Endothelial cell of umbilical vein (primary cell): Measurements from ENCODE around the gene THUMPD2.

Experiments used
- CTCF ChIP-seq, 2 donors: IDR thresholded peaks; 1 replicate in 1 of 2; 2 replicates in 1 of 2; pipeline ENCODE4 v1.5.1; 2011; ENCODE audit warnings: low read length in 2 of 2, mild to moderate bottlenecking in 2 of 2, moderate library complexity in 2 of 2, control low read depth in 1 of 2, inconsistent platforms in 1 of 2, low read depth in 1 of 2; ENCODE audit not compliant: insufficient read depth in 1 of 2; ENCODE audit errors: extremely low read depth in 1 of 2
- EZH2 ChIP-seq: IDR thresholded peaks from 2 replicates; pipeline ENCODE4 v1.6.1; 2012; ENCODE audit warnings: borderline replicate concordance, low read depth, mild to moderate bottlenecking, moderate library complexity, low read length, inconsistent platforms; ENCODE audit not compliant: severe bottlenecking
- POLR2AphosphoS5 ChIP-seq: IDR thresholded peaks from 2 replicates; pipeline ENCODE4 v1.6.1; 2012; ENCODE audit warnings: low read depth, mild to moderate bottlenecking, control low read depth, low read length, moderate library complexity; ENCODE audit not compliant: insufficient read depth

GRCh38 chr2:39704540-39704939 lies 74.5 kb downstream of the THUMPD2 start:
- TF ChIP-seq CTCF (IDR thresholded peaks at IDR 0.05; ENCODE audit: extremely low read depth in 1 of 2, insufficient read depth in 1 of 2, low read depth in 1 of 2, low read length in 2 of 2) (no peak), POLR2AphosphoS5 (no peak), EZH2 (no peak)
